Measurements from ENCODE around the gene SFI1. TPM values are rescaled to one million over a fixed set of nuclear protein-coding genes. Genes with fewer than 3 reads are reported as not detected.

The SFI1 gene
- total and polyA plus RNA-seq, 2 of the 8 experiments (the other 6 are each of a cell fraction or from before 2014, with no cell fraction given), result 10.4 to 30.1 TPM

DNA sequence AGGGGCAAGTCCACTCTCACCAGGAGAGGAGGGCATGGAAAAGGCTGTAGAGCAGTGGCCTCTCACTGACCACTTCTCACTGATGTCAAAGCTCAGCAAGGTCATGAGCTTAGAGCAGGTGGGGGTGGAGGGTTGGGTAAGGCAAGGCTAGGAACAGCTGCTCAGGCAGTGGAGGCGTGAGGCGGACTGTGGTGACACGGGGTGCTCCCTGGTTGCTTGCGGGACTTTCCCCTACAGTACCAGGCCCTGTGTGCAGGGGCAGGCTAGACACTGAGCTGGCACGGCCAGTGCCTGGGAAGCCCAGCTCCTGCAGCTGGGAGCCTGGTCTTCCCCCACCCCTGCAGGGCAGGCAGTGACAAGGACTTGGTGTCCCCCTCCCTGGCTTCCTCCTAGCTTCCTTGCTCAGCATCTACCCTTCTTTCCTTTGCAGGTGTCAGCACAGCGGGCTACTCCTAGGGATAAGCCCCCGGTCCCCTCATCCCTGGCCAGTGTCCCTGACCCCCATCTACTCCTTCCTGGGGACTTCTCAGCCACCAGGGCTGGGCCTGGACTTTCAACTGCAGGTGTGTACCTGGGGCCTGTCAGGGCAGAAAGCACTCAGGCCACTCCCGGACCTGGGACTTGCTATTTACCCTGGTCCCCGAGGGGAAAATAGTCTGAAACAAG, 120.1 kb downstream of the SFI1 start:
- Histone ChIP-seq H4K91ac (replicated peaks; ENCODE audit: insufficient read length, low read length) (no peak overlapping the region), H3K79me2 (ENCODE audit: control insufficient read depth in 1 of 2, insufficient read depth in 2 of 2, low read length in 2 of 2) (no peaks in the 10 kb centered on the region), H3K36me3 (ENCODE audit: control insufficient read depth in 2 of 4, insufficient read depth in 4 of 4, low read length in 3 of 4) (peaks cover 2 to 27% (median 13%) of the 10 kb centered on the region in 4 experiments; a peak in 7 of 8 replicates), H4K8ac (ENCODE audit: extremely low read depth, insufficient read depth, low read length) (no peak overlapping the region), H3K27me3 (replicated peaks in 1 of 4; ENCODE audit: control insufficient read depth in 3 of 4, extremely low read depth in 1 of 4, insufficient read depth in 3 of 4, low read length in 3 of 4) (no peaks in the 10 kb centered on the region), H3K9me3 (ENCODE audit: insufficient read depth in 2 of 2, low read depth in 1 of 2, low read length in 1 of 2) (no peaks in the 10 kb centered on the region), H3K56ac (replicated peaks; ENCODE audit: insufficient read length, low read depth, low read length) (no peak overlapping the region), H3K4me2 (ENCODE audit: insufficient read depth in 1 of 2, low read depth in 2 of 2, low read length in 2 of 2) (no peak overlapping the region), H4K20me1 (replicated peaks in 1 of 2; ENCODE audit: control insufficient read depth in 1 of 2, insufficient read depth in 2 of 2, low read length in 2 of 2) (peaks cover 5 to 7% of the 10 kb centered on the region in 2 experiments), H3K9ac (replicated peaks in 1 of 4; ENCODE audit: extremely low read depth in 1 of 4, low read depth in 3 of 4, low read length in 3 of 4) (no peak overlapping the region), H3K27ac (ENCODE audit: low read depth, low read length) (no peak overlapping the region), H3K79me1 (ENCODE audit: low read depth, low read length) (no peaks in the 10 kb centered on the region; the same call in 1 of the 2 replicates), H2BK15ac (ENCODE audit: low read length) (no peak overlapping the region), H3K4me3 (ENCODE audit: extremely low read depth in 1 of 4, insufficient read depth in 2 of 4, low read depth in 3 of 4, low read length in 4 of 4) (no peak overlapping the region), H2BK5ac (ENCODE audit: low read depth, low read length) (no peak overlapping the region), H3K4ac (replicated peaks; ENCODE audit: insufficient read length, low read depth, low read length) (no peak overlapping the region), H2AK5ac (ENCODE audit: low read depth, low read length) (no peak overlapping the region), H2BK20ac (ENCODE audit: low read length) (no peak overlapping the region), H3K4me1 (replicated peaks in 1 of 4; ENCODE audit: control insufficient read depth in 3 of 4, insufficient read depth in 4 of 4, low read length in 3 of 4) (no peaks in the 10 kb centered on the region; a peak in 2 of 7 replicates), H3K14ac (ENCODE audit: insufficient read length) (no peak overlapping the region), H3K23me2 (ENCODE audit: low read depth, low read length) (no peaks in the 10 kb centered on the region), H4K5ac (ENCODE audit: insufficient read length, low read depth, low read length) (no peak overlapping the region), H2BK12ac (ENCODE audit: low read depth, low read length) (no peak overlapping the region; the same call in 1 of the 2 replicates), H3K18ac (ENCODE audit: extremely low read depth, low read length) (no peak overlapping the region), H3K23ac (ENCODE audit: insufficient read length) (no peak overlapping the region), H2BK120ac (replicated peaks; ENCODE audit: low read depth, low read length) (no peak overlapping the region), H2AFZ (ENCODE audit: low read length) (no peak overlapping the region)
- FAIRE-seq (no peak), DNase-seq (ENCODE audit: low read depth in 1 of 2, low spot score in 2 of 2) (no peak)
- WGBS, 2 experiments (ENCODE audit: extremely low coverage in 1 of 2, insufficient coverage in 1 of 2, insufficient read length in 1 of 2, insufficient replicate concordance in 2 of 2, low coverage in 1 of 2, low lambda C conversion rate in 2 of 2, missing lambda C conversion rate in 1 of 2), result 91% methylated on average over 9 of the region's 9 CpGs; no CpG with 5 or more reads in 1 of the 2 experiments
- TF ChIP-seq POLR2A (IDR thresholded peaks at IDR 0.05; ENCODE audit: control extremely low read depth in 1 of 2, low read depth in 2 of 2, low read length in 2 of 2), result peak in 1 of 2 experiments; percentile 22; a peak in 1 of 3 replicates
- TF ChIP-seq CHD2 (IDR thresholded peaks at IDR 0.05; ENCODE audit: low read length), result no peak
- no peak for TF ChIP-seq KDM5A (IDR thresholded peaks at IDR 0.05; ENCODE audit: low read length)
- TF ChIP-seq POLR2AphosphoS5 (IDR thresholded peaks at IDR 0.05; ENCODE audit: low read depth, low read length), result 0 out of 2 replicates have a peak, but pooled peaks have one; percentile 20
- TF ChIP-seq HDAC2 (IDR thresholded peaks at IDR 0.05; ENCODE audit: borderline replicate concordance in 1 of 2, low read depth in 2 of 2, low read length in 2 of 2), result no peak
- CTCF ChIA-PET (ENCODE audit: partially characterized antibody), result interaction anchor here (0.6 to 2.2 kb wide), 6 partner anchors 9 to 68 kb away, joined by 3 to 6 read pairs (median 4); no protein-coding TSS in a partner anchor
- POLR2A ChIA-PET (ENCODE audit: partially characterized antibody), result interaction anchor here (1.4 to 5.6 kb wide), 4 partner anchors 9 to 14 kb away, joined by 5 to 30 read pairs (median 9); no protein-coding TSS in a partner anchor
